PFSK-1 (cell line): ENCODE results near the gene COL9A3.

ENCODE experiments used
- FOXP2 ChIP-seq: optimal IDR thresholded peaks from 2 replicates; pipeline ENCODE3; 2011; ENCODE audit warnings: borderline replicate concordance, control low read depth, inconsistent platforms; ENCODE audit not compliant: insufficient read depth; ENCODE audit errors: extremely low read length, extremely low read depth
- POLR2AphosphoS5 ChIP-seq: IDR thresholded peaks from 2 replicates; pipeline ENCODE4 v1.6.1; 2012; ENCODE audit warnings: low read depth, mild to moderate bottlenecking, control low read depth, low read length, moderate library complexity
- SIN3A ChIP-seq: IDR thresholded peaks from 2 replicates; pipeline ENCODE4 v1.6.1; 2012; ENCODE audit warnings: mild to moderate bottlenecking, low read length, moderate library complexity, borderline replicate concordance; ENCODE audit not compliant: insufficient read depth
- TAF1 ChIP-seq: IDR thresholded peaks from 2 replicates; pipeline ENCODE4 v1.6.1; 2012; ENCODE audit warnings: low read length, control low read depth, borderline replicate concordance; ENCODE audit not compliant: insufficient read depth
- TF ChIP-seq, protein P1 (sequence below), 2 experiments: IDR thresholded peaks; 2 replicates each; pipeline versions ENCODE4 v1.6.1 to v1.8.0; 2011 to 2012; ENCODE audit warnings: low read depth in 2 of 2, low read length in 2 of 2, control low read depth in 1 of 2, inconsistent platforms in 1 of 2, mild to moderate bottlenecking in 1 of 2, moderate library complexity in 1 of 2; ENCODE audit not compliant: insufficient read depth in 1 of 2

COL9A3 gene

DNA sequence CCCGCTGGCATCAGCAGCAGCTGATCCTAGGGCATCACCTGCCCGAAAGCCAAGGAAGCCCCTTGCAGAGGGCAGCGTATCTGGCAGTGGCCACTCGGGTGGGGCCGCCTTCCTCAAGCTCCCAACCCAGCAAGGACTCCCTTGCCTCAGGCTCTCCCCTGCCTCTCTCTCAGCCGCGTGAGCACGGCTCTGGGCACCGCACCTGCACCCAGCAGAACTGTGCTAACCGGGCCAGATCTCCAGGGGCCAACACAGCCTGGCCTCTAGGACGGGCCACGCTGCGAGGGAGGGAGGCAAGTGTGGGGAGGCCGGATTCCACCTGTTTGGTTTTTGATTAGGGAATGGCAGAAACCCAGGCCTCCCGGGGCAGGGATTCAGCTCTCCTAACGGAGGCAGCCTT lies 32.4 kb upstream of the COL9A3 start:
- TF ChIP-seq, protein P1, sequence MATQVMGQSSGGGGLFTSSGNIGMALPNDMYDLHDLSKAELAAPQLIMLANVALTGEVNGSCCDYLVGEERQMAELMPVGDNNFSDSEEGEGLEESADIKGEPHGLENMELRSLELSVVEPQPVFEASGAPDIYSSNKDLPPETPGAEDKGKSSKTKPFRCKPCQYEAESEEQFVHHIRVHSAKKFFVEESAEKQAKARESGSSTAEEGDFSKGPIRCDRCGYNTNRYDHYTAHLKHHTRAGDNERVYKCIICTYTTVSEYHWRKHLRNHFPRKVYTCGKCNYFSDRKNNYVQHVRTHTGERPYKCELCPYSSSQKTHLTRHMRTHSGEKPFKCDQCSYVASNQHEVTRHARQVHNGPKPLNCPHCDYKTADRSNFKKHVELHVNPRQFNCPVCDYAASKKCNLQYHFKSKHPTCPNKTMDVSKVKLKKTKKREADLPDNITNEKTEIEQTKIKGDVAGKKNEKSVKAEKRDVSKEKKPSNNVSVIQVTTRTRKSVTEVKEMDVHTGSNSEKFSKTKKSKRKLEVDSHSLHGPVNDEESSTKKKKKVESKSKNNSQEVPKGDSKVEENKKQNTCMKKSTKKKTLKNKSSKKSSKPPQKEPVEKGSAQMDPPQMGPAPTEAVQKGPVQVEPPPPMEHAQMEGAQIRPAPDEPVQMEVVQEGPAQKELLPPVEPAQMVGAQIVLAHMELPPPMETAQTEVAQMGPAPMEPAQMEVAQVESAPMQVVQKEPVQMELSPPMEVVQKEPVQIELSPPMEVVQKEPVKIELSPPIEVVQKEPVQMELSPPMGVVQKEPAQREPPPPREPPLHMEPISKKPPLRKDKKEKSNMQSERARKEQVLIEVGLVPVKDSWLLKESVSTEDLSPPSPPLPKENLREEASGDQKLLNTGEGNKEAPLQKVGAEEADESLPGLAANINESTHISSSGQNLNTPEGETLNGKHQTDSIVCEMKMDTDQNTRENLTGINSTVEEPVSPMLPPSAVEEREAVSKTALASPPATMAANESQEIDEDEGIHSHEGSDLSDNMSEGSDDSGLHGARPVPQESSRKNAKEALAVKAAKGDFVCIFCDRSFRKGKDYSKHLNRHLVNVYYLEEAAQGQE (IDR thresholded peaks at IDR 0.05; ENCODE audit: insufficient read depth in 1 of 2, low read depth in 2 of 2, low read length in 2 of 2), result no peak
- no peak for TF ChIP-seq SIN3A
- no peak for TF ChIP-seq FOXP2
- no peak for TF ChIP-seq POLR2AphosphoS5
- no peak for TF ChIP-seq TAF1

DNA sequence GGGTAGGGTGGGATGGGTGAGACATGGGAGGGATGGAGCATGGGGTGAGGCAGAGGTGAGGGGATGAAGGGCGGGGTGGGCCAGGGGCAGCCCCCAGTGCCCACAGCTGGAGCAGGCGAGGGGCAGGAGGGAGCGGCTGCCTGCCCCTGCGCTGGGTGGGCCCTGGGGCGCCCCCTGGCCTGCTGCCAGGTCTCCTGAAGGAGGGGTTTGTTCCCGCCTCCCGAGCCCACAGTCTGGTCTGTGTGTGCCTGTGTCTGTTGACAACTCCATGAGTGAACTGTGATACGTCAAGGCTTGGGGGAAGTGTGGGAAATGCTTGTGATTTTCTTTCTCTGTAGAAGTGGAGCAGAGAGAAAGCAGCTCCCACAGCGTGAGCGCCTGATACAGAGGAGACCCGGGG lies 31.5 kb upstream of the COL9A3 start:
- TF ChIP-seq SIN3A, result no peak
- no peak for TF ChIP-seq POLR2AphosphoS5
- TF ChIP-seq, protein P1 (IDR thresholded peaks at IDR 0.05; ENCODE audit: insufficient read depth in 1 of 2, low read depth in 2 of 2, low read length in 2 of 2), result no peak
- TF ChIP-seq FOXP2, result no peak
- no peak for TF ChIP-seq TAF1

DNA sequence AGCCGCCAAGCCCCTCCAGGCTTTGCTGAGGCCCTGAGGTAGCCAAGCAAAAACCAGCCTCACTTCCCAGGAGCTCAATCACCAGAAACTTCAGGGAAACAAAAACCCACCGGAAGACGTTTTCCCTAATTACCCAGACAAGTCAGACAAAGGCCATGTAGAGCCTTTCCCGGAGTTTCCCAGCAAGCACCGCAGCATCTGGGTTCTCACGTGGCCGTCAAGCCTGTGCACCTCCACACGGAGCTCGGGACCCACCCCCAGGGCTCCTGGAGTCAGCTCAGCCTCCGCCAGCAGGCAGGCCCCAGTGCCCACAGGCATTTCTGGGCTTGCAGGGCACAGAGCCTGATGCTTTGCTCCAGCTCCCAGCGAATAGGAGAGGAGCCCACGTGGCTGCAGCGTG lies 30.7 kb upstream of the COL9A3 start:
- no peak for TF ChIP-seq FOXP2
- no peak for TF ChIP-seq POLR2AphosphoS5
- no peak for TF ChIP-seq SIN3A
- TF ChIP-seq TAF1, result no peak
- TF ChIP-seq, protein P1 (IDR thresholded peaks at IDR 0.05; ENCODE audit: insufficient read depth in 1 of 2, low read depth in 2 of 2, low read length in 2 of 2), result no peak

DNA sequence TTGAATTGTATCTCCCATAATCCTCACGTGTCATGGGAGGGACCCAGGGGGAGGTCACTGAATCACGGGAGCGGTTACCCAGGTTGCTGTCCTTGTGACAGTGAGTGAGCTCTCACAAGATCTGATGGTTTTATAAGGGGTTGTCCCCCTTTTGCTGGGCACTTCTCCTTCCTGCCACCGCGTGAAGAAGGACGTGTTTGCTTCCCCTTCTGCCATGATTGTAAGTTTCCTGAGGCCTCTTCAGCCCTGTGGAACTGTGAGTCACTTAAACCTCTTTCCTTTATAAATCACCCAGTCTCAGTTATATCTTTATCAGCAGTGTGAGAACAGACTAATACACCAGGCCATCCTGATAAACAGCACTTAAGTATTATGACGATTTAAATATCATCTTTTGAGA lies 29.5 kb upstream of the COL9A3 start:
- TF ChIP-seq POLR2AphosphoS5 (no peak), TAF1 (no peak), FOXP2 (no peak), SIN3A (no peak)
- TF ChIP-seq, protein P1 (IDR thresholded peaks at IDR 0.05; ENCODE audit: insufficient read depth in 1 of 2, low read depth in 2 of 2, low read length in 2 of 2), result no peak

DNA sequence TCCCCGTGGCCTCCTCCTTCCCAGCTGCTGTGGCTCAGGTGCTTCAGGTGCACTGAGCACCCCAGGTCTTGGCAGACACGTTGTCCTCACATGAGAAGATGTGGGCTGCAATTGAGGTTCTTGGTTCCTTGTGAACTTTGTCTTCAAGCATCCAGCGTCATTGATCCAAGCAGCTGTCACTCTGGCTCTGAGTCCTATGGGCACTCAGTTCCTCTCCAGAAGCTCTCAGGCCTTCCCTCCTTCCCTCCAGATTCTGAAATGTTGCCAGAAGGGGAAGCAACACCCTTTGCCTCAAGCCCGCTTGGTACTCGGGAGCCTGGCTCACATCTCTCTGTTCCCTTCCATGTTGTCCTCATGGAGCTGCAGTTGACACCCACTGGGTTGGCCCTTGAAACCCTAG lies 29.0 kb upstream of the COL9A3 start:
- no peak for TF ChIP-seq TAF1
- no peak for TF ChIP-seq POLR2AphosphoS5
- no peak for TF ChIP-seq SIN3A
- TF ChIP-seq, protein P1 (IDR thresholded peaks at IDR 0.05; ENCODE audit: insufficient read depth in 1 of 2, low read depth in 2 of 2, low read length in 2 of 2), result no peak
- TF ChIP-seq FOXP2, result no peak
